ENCODE results near the gene PRDX3.

Gene PRDX3

GRCh38 chr10:119131512-119132240, 46.9 kb downstream of the PRDX3 start:
- DNase-seq (ENCODE audit: low read depth in 3 of 3) = peak in 2 of 3 experiments; percentile 16 to 26

- DNase-seq (ENCODE audit: low read depth in 3 of 3) = no peak
Observed at GRCh38 chr10:119129721-119130120, 48.9 kb downstream of the PRDX3 start.

- DNase-seq (ENCODE audit: low read depth in 3 of 3) = no peak
Observed at GRCh38 chr10:119125942-119126341, 52.7 kb downstream of the PRDX3 start.

GRCh38 chr10:119120875-119121274, 57.7 kb downstream of the PRDX3 start:
- no peak for DNase-seq (ENCODE audit: low read depth in 3 of 3)

GRCh38 chr10:119120413-119120867, 58.2 kb downstream of the PRDX3 start:
- DNase-seq (ENCODE audit: low read depth in 3 of 3) = no peak

GRCh38 chr10:119119400-119119799, 59.2 kb downstream of the PRDX3 start:
- DNase-seq (ENCODE audit: low read depth in 3 of 3) = no peak

GRCh38 chr10:119118231-119118630, 60.4 kb downstream of the PRDX3 start:
- DNase-seq (ENCODE audit: low read depth in 3 of 3) = no peak

All from stimulated activated CD4-positive, alpha-beta T cell treated with anti-CD3 and anti-CD28 coated beads, TNF-alpha, amount 100 ng/mL, for 24 hours (primary cell).